Parathyroid adenoma (tissue), 2 donors: ENCODE results near the gene CREB3L2.
"Not testable (repeated sequence)": the region's sequence is repeated elsewhere in the genome, so short reads cannot be mapped to it uniquely, and the experiment has no call there.

Source experiments
- H2AFZ ChIP-seq: fragments of 300-600 bp; sonication (generic); one replicate; pipeline ENCODE4 v1.7.0; 2017; ENCODE audit warnings: antibody characterized with exemption, mild to moderate bottlenecking
- H3K27ac ChIP-seq: fragments of 300-600 bp; sonication (generic); one replicate; pipeline ENCODE4 v1.7.0; 2017
- H3K27me3 ChIP-seq: fragments of 300-600 bp; sonication (generic); one replicate; pipeline ENCODE4 v1.7.0; 2017; ENCODE audit warnings: low read length; ENCODE audit not compliant: control insufficient read depth, insufficient read depth
- H3K36me3 ChIP-seq: fragments of 300-600 bp; sonication (generic); one replicate; pipeline ENCODE4 v1.7.0; 2017; ENCODE audit warnings: low read length; ENCODE audit not compliant: control insufficient read depth, insufficient read depth
- H3K4me1 ChIP-seq: fragments of 300-600 bp; sonication (generic); one replicate; pipeline ENCODE4 v1.7.0; 2017; ENCODE audit warnings: control low read depth
- H3K4me2 ChIP-seq: fragments of 300-600 bp; sonication (generic); one replicate; pipeline ENCODE4 v1.7.0; 2017; ENCODE audit warnings: low read length
- H3K4me3 ChIP-seq: fragments of 300-600 bp; sonication (generic); one replicate; pipeline ENCODE4 v1.7.0; 2017; ENCODE audit warnings: low read depth, low read length
- H3K79me2 ChIP-seq: fragments of 300-600 bp; sonication (generic); one replicate; pipeline ENCODE4 v1.7.0; 2017; ENCODE audit warnings: control low read depth
- H3K9ac ChIP-seq: fragments of 300-600 bp; sonication (generic); one replicate; pipeline ENCODE4 v1.7.0; 2017; ENCODE audit warnings: mild to moderate bottlenecking
- H3K9me3 ChIP-seq: fragments of 300-600 bp; sonication (generic); one replicate; pipeline ENCODE4 v1.7.0; 2017; ENCODE audit warnings: low read length; ENCODE audit not compliant: control insufficient read depth
- TF ChIP-seq, protein P1 (sequence below): fragments of 300-600 bp; sonication (generic); IDR thresholded peaks from one replicate; pipeline ENCODE4 v1.7.0; 2017; ENCODE audit warnings: antibody characterized with exemption, mild to moderate bottlenecking
- donor health status: primary hyperparathyroidism.

Gene CREB3L2, protein sequence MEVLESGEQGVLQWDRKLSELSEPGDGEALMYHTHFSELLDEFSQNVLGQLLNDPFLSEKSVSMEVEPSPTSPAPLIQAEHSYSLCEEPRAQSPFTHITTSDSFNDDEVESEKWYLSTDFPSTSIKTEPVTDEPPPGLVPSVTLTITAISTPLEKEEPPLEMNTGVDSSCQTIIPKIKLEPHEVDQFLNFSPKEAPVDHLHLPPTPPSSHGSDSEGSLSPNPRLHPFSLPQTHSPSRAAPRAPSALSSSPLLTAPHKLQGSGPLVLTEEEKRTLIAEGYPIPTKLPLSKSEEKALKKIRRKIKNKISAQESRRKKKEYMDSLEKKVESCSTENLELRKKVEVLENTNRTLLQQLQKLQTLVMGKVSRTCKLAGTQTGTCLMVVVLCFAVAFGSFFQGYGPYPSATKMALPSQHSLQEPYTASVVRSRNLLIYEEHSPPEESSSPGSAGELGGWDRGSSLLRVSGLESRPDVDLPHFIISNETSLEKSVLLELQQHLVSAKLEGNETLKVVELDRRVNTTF

DNA sequence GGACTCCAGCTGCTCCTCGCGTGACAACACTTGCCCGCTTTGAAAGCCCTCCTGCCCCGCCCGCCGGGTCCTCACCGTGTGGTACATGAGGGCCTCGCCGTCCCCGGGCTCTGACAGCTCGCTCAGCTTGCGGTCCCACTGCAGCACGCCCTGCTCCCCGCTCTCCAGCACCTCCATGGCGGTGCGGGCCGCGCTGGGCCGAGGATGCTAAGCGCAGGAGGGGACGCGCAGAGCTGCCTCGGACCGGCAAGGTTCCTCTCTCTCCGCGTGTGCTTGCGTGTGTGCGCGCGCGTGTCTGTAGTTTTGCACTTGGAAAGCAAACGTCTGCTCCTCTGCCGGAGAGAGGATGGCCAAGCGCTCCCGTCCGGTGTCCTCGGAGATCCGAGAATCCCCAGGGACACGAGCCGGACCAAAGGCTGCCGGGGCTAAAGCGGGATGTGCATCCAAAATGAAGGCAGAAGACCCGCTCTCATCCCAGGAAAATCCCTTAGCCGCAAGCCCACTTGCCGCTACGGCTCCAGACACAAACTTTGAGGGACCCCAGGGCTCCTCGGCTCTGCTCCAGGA, at the start of gene CREB3L2:
Gene CREB3L2 (minus strand): TSS at position 558 of the 567 bp plus-strand sequence. CDS start 381 bp downstream, at position 177.
- peak within 1 kb of the TSS; percentile 82 for H2AFZ ChIP-seq
- no peaks in the 10 kb centered on the region for H3K9me3 ChIP-seq
- H3K4me3 ChIP-seq = peak within 1 kb of the TSS; percentile 75
- H3K4me1 ChIP-seq = peaks cover 14% of the 10 kb centered on the region
- H3K9ac ChIP-seq = peak within 1 kb of the TSS; percentile 33
- peak within 1 kb of the TSS; percentile 77 for H3K4me2 ChIP-seq
- H3K27me3 ChIP-seq = no peaks in the 10 kb centered on the region
- H3K36me3 ChIP-seq = no peaks in the 10 kb centered on the region
- TF ChIP-seq, protein P1, sequence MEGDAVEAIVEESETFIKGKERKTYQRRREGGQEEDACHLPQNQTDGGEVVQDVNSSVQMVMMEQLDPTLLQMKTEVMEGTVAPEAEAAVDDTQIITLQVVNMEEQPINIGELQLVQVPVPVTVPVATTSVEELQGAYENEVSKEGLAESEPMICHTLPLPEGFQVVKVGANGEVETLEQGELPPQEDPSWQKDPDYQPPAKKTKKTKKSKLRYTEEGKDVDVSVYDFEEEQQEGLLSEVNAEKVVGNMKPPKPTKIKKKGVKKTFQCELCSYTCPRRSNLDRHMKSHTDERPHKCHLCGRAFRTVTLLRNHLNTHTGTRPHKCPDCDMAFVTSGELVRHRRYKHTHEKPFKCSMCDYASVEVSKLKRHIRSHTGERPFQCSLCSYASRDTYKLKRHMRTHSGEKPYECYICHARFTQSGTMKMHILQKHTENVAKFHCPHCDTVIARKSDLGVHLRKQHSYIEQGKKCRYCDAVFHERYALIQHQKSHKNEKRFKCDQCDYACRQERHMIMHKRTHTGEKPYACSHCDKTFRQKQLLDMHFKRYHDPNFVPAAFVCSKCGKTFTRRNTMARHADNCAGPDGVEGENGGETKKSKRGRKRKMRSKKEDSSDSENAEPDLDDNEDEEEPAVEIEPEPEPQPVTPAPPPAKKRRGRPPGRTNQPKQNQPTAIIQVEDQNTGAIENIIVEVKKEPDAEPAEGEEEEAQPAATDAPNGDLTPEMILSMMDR = no peak
- peaks cover 27% of the 10 kb centered on the region for H3K79me2 ChIP-seq
- H3K27ac ChIP-seq = peak within 1 kb of the TSS; percentile 83

DNA sequence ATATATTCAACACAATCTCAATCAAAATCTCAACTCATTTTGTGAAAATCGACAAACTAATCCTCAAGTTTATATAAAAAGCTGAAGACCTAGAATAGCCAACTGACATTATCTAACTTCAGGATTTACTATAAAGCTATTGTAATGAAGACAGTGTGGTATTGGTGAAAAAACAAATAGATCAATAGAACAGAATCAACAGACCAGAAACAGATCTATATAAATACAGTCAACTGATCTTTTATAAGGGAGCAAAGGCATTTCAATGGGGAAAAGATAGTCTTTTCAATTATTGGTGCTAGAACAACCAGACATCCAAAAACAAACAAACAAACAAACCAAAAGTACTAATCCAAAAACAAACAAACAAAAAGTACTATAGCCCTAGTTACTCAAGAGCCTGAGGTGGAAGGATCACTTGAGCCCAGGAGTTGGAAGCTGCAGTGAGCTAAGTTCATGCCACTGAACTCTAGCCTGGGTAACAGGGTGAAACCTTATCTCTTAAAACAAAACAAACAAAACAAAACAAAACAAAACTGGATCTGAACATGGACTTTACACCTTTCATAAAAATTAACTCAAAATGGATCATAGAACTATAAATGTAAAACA, 47.7 kb upstream of the CREB3L2 start:
- Histone ChIP-seq H3K4me2 (no peak overlapping the region), H3K27me3 (no peaks in the 10 kb centered on the region), H3K27ac (no peak overlapping the region), H3K9me3 (no peaks in the 10 kb centered on the region), H3K79me2 (no peaks in the 10 kb centered on the region), H3K9ac (no peak overlapping the region), H3K4me1 (no peaks in the 10 kb centered on the region), H3K36me3 (no peaks in the 10 kb centered on the region), H2AFZ (no peak overlapping the region), H3K4me3 (no peak overlapping the region)
- TF ChIP-seq, protein P1 = no peak

DNA sequence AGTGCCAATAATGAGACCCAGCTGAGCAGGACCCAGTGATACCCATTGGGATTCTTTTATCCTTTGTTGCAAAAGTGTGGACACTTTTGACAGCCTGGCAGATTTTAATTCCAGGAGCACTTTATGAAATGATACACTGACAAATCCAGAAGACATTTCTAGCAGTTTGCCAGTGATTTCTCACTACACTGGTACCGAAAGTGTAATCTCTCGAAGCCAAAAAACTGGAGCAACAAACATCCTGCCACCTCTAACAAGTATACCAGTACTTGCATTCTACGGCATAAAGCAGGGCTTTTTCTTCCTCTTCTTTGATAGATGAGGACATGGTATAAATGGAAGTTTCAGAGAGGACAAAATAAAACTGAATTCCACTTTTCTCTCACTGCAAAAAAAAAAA, 46.0 kb upstream of the CREB3L2 start:
- Histone ChIP-seq H3K27ac (no peak overlapping the region), H3K4me1 (no peaks in the 10 kb centered on the region), H3K79me2 (no peaks in the 10 kb centered on the region), H3K9me3 (no peaks in the 10 kb centered on the region), H3K4me3 (no peak overlapping the region), H3K4me2 (no peak overlapping the region), H3K9ac (no peak overlapping the region), H3K36me3 (no peaks in the 10 kb centered on the region), H3K27me3 (no peaks in the 10 kb centered on the region), H2AFZ (no peak overlapping the region)
- TF ChIP-seq, protein P1 = no peak

DNA sequence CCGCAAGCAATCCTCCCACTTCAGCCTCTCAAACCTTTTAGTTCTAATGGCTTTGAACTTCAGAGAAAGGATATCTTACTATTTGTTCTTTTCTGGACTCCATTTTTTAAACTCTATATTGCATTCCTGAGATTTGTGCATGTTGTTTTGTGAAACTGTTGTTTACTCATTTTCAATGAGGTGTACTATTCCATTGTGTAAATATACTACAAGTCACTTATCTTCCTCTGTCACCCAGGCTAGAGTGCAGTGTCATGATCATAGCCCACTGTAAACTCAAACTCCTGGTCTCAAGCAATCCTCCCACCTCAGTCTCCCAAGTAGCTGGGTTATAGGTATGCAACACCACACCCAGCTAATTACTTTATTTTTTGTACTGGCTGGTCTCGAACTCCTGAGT, 43.0 kb upstream of the CREB3L2 start:
- H3K27me3 ChIP-seq = no peaks in the 10 kb centered on the region
- H3K4me1 ChIP-seq = no peaks in the 10 kb centered on the region
- H3K27ac ChIP-seq = no peak overlapping the region
- no peak overlapping the region for H2AFZ ChIP-seq
- no peak overlapping the region for H3K4me3 ChIP-seq
- H3K79me2 ChIP-seq = no peaks in the 10 kb centered on the region
- H3K36me3 ChIP-seq = no peaks in the 10 kb centered on the region
- H3K9me3 ChIP-seq = no peaks in the 10 kb centered on the region
- TF ChIP-seq, protein P1 = no peak
- no peak overlapping the region for H3K4me2 ChIP-seq
- H3K9ac ChIP-seq = no peak overlapping the region

DNA sequence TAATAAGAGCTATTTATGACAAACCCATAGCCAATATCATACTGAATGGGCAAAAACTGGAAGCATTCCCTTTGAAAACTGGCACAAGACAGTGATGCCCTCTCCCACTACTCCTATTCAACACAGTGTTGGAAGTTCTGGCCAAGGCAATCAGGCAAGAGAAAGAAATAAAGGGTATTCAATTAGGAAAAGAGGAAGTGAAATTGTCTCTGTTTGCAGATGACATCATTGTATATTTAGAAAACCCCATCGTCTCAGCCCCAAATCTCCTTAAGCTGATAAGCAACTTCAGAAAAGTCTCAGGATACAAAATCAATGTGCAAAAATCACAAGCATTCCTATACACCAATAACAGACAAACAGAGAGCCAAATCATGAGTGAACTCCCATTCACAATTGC, 38.2 kb upstream of the CREB3L2 start:
- H3K79me2 ChIP-seq, H3K4me3 ChIP-seq, H2AFZ ChIP-seq, H3K27ac ChIP-seq, H3K36me3 ChIP-seq, H3K27me3 ChIP-seq, H3K4me2 ChIP-seq, H3K9me3 ChIP-seq, H3K9ac ChIP-seq, H3K4me1 ChIP-seq: not testable (repeated sequence)
